NCI-H345 treated with DMSO at 0.1 percent for 48 hours (cell line): ENCODE measurements around the gene EEIG2.
"Not testable (repeated sequence)": the region's sequence is repeated elsewhere in the genome, so short reads cannot be mapped to it uniquely, and the experiment has no call there.

Experiments
- DNase-seq: peaks from one replicate; lab custom pipeline; 2025; ENCODE audit not compliant: unreplicated experiment; lab: John Stamatoyannopoulos, UW

Gene EEIG2

DNA sequence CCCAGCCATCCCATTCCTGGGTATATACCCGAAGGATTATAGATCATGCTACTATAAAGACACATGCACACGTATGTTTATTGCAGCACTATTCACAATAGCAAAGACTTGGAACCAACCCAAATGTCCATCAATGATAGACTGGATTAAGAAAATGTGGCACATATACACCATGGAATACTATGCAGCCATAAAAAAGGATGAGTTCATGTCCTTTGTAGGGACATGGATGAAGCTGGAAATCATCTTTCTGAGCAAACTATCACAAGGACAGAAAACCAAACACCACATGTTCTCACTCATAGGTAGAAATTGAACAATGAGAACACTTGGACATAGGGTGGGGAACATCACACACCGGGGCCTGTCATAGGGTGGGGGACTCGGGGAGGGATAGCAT lies 12.4 kb upstream of the EEIG2 start:
- DNase-seq = not testable (repeated sequence)

DNA sequence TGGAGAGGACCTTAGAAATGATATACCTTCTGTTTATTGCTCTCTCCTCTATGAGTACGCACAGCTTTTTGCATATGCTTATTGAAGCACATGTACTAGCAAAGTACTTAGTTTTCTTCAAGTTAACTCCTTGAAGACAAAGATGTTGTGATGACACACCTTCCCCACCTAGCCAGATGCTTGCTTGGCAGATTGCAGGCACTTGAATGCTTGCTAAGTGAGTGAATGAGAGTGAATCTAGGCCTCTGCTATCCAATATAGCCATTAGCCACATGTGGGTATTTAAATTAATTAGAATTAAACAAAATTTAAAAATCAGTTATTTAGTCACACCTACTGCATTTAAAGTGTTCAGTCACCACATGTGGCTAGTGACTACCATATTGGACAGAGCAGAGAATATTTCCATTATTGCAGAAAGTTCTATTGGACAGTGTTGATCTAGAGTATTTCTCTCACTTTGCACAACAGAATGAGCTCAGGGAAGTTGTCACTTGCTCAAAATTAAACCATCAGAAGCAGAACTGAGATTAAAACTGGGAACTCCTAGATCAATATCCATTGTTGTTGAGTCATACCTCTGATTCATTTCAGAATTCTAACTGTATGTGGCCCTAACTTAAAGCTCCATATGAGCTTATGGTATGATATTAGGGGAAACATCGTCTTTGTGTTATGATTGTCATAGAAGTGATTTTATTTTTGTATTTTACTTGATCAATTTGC lies 8.6 kb upstream of the EEIG2 start:
- no peak for DNase-seq

DNA sequence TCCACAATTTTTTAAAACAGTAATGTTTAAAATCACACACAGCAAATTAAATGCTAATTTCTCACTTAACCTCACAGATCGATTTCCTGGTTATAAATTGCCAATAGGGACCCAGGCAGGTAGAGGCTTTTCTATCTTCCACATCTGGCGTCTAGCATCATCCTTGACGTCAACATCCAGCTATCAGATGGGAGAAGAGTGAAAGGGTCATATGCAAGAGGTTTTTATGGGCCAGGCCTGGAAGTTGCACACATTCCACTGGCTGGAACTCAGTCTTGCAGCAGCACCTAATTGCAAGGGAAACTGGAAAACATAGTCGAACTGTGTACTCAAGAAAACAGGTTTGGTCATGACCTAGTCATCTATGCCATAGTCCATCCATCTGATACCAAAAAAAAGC lies 6.0 kb upstream of the EEIG2 start:
- DNase-seq = no peak

DNA sequence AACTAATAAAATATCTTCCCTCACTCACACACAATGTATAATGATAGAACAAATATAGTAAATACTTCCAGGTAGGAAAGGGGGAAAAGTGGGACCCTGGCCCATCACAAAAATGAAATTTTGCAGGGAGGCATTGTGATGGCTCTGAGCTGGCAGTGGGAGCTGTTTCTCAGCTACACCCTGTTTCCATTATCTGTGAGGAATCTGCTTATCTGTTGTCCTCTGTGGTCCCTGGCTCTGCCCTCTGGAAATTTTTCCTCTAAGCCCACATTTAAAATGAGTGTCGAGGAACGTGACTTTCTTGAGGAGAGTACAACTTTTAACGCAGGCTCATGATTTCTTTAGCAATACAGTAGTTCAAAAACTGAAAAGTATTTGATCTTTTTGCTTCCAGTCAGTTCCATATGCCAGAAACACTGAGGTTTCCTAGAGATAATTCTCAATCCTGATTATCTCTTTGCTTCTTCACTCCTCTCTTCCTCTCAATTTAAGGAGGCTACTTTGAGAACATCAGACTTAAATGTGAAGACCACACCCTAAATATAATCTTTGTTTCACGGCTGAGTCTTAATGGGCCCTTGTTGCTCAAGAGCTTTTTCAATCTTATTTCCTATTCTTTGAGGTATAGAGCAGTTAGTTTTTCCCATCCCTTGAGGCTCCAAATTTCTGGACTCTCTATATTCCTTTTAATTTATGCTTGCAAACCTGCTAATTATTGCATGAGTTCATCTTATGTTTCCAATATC lies 5.0 kb upstream of the EEIG2 start:
- no peak for DNase-seq

DNA sequence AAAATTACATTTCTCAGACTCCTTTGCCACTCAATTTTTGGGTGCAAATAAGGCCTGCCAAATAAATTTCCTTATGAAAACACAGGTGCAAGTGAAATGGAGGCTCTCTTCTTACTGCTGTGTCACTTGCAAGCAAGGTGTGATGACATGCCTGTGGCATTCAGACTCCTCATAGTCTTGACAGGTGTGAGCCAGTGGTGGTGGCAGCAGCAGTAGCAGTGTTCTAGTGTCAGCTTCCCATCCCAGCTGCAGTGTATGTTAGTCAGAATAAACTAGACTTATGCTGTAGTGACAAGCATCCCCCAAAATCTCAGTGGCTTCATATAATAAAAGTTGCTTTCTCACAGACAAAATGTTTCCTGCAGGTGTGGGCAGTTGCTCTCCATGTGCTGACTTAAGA lies 3.8 kb upstream of the EEIG2 start:
- DNase-seq = no peak

DNA sequence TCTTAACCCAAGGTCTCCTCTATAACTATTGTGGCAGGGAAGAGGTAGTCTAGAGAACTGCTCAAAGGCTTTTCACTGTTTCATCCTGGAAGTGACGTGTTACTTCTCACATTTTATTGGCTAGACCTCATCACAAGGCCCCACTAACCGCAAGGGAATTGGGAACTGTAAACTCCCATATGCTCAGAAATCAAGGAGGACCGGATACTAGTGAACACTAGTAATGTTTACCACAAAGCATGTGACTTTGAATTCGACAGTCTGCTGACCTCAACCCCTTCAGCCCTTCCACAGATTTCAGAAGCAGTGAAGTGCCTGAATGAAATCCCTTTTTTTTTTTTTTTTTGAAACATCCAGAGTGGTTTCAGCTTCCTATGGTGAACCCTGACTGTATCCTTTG lies 3.4 kb upstream of the EEIG2 start:
- DNase-seq = no peak

DNA sequence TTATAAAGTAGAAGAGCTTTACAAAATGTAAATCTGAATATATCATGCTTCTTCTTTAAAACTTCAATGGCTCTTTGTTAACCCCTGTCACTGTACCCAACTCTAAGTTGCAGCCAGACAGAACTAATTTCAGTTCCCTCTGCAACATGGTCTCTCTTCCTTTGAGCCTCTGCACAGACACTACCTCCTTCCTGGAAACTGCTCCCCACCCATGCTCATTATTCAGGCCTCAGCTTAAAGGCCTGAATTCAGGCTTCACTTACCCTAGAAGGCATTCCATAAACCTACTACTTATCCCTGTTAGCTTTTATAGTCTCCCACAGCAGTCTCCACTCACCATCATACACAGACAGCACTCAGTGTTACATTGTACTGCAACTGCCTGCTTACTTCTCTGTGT lies 2.6 kb upstream of the EEIG2 start:
- no peak for DNase-seq

DNA sequence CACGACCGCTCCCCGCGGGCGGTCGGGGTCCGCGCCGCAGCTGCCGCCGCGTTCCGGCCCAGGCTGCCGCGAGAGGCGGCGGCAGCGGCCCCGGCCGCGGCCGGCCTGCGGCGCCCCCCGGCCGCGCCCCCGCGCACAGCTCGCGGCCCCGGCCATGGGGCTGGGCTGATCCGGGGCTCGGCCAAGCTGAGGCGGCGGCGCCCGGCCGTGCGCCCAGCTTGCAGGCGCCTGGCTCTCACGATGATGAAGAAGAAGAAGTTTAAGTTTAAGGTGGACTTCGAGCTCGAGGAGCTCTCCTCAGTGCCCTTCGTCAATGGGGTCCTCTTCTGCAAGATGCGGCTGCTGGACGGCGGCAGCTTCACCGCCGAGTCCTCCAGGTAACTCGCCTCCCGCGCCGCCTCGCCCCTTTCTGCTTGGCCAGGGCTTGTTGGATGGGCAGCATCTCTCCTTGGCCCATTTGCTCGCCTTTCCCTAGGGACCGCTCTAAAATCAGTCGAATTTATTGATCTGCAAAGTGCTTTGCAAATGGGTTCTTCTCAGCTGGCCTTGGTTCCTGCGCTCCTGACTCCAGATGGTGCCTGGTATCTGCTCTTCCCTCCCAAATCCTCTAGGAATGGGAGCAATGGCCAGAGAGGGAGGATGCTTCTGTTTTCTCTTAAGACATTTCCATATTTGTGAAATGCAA lies 431 bp downstream of the EEIG2 start:
- peak; percentile 45 for DNase-seq

DNA sequence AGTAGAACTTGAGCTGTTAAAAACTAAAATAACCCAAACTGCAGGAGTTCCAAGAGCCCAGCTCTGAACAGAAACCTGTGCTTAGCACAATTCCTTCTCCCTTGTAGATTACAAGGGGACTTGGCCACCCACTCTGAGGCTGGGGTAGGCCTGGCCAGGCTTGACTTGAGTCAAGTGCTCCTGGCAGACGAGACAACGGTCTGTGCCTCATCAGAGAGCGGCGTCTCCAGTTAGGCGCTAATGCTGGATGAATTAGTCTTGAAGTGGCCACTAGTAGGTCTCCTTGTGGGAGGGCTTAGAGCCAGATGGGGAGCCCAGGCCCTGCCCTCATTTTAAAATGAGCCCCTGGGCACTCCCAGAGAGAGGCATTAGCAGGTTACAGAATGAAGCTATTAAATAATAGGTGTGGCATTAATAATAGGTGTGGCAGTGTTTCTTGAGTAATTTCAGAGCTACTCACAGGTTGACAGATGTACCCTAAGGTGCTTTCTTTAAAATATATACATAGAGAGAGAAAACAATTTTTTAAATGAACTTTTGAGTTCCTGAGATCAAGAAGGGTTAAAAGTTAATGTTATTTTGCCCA lies 1.1 kb downstream of the EEIG2 start:
- peak; percentile 63 for DNase-seq

DNA sequence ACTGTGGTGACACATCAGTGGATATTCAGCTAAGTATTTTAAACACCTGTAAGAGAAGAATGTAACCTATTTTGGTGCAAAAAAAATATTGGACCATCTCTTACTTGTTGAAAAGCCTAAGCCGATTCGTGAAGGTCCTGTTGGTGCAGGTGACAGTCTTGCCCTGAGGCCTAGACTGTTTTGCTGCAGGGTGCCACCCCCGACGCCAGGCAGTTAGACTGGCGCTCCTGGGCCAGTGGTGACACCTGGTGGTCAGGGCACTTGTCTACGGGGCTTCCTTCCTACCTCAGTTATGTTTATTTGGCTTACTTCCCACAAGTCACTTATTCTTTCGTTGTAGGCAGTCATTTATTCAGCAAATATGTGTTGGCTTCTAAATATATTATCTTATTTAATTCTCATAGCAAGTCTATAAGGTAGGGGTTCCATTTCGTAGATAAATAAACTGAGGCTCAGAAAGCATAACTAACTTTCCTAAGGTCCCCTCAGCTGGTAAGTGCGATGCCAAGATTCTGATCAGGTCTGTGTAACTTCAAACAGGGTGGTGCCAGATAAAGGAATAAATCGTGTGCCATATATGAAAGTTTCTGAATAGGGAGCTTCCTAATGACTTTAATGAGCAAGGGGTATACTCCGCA lies 1.9 kb downstream of the EEIG2 start:
- peak; percentile 68 for DNase-seq

DNA sequence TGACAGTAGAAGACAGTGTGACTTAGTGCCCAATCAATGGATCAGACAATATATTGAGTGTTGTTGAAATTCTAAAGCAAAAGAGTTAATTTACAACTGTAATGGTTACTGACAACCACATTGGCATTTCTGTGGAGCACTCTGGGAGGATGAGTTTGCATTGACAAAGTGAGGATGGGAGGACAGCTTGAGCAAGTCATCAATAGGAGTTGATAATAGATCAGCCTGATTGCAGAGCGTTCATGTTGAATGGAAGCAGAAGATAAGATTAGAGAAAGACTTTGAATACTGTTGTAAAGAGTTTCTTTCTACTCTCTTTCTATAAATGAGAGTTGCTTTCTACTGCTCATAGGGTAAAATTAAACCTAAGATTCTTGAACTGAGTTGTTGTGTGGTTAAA lies 3.9 kb downstream of the EEIG2 start:
- no peak for DNase-seq

DNA sequence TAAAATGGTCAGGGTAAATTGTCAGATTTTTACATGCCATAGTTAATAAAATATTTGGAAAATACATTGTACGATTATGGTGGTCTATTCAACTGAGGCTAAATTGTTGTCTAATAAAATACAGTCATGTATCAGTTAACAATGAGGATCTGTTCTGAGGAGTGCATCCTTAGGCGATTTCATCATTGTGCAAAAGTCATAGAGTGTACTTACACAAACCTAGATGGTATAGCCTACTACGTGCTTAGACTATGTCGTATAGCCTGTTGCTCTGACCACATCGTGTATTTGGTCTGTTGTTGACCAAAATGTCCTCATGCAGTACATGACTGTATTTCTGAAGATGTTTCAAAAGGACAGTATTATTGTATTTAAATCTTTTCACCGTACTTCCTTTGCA lies 5.2 kb downstream of the EEIG2 start:
- DNase-seq = no peak

DNA sequence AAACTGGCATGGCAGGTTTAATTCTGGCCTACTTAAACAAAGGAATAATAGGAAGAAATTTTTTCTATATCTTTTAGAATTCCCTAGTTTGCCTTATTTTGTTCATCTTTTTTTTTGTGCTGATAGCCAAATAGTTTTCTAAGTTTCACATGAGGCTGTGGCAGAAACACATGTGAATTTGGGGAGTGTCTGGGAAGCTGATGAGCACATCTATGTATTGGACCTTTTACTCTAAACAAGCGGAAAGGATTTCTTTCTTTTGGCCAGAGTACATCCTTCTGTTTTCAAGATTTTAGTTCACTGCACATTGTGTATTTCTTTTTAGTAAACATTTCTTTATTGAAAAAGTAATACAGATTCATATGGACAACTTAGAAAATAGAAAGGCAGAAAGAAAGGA lies 5.6 kb downstream of the EEIG2 start:
- no peak for DNase-seq

DNA sequence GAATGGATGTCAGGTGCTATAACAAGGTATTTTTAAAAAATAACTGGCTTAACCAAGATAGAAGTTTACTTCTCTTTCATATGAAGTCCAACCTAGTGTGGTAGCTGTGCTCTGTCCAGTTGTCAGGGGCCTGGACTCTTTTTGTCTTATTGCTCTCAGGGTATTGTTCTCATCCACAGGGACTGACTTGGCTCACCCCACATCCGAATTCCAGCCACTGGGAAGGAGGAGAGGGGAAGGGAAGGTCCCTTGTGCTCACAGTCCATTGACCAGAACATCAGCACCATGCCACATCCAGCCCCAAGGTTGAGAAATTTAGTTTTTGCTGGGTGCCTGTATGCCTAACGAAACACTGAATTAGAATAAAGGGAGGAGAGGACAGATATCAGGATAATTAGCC lies 8.7 kb downstream of the EEIG2 start:
- no peak for DNase-seq

DNA sequence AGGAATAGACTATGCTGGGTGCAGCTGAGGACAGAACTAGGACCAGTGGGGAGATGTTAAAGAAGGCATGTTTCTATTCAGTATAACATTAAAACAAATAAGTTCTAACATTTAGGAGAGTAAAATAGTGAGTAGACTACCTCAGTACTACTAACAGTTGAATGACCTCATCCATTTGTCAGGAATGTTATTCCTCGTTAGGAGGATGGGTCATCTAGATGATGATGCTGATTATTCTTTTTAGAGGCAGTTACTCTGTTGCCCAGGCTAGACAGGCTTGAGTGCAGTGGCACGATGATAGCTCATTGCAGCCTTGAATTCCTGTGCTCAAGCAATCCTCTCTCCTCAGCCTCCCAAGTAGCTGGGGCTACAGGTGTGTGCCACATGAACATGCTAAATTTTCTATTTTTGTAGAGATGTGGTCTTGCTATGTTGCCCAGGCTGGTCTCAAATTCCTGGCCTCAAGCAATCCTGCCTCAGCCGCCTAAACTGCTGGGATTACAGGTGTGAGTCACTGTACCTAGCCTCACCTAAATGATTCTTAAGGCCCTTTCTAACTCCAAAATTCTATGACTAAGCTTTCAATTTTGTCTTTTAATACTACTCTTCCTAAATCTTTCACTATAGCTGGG lies 9.3 kb downstream of the EEIG2 start:
- no peak for DNase-seq

DNA sequence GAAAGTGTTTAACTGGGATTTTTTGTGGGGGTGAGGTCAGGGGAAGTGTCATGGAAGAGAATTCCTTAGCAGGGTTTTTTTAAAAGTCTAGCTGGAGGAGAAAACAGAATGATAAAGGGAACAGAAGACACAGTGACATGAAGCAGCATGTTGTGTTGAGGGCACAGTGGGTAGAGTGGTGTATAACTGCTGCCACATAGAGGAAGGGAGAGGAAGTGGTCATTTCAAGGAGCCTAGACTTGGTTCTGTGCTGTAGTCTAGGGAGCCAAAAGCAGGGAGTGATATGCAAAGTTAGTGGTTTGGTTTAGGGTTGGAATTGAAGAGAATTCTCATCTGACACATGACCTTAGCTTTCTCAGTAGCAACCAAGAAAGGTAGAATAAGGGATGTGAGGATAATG lies 10.2 kb downstream of the EEIG2 start:
- no peak for DNase-seq

DNA sequence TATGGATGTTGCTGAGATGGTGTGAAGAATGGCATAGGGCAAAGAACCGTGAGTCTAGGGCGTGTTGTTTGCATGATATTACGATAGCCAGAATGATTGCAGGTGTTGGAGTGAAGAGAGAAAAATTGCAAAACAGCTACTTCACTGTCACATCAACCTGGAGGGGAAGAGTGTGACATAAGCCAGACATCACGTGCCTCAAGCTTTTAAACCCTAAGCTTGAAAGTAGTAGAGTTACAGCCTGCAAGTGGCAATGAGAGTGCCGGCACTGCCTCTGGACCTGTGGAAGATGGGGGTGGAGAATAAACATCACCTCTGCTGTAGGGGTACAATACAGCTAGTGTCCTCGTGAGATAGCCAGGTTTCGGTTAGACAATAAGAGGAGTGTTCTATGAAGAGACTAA lies 11.1 kb downstream of the EEIG2 start:
- no peak for DNase-seq

DNA sequence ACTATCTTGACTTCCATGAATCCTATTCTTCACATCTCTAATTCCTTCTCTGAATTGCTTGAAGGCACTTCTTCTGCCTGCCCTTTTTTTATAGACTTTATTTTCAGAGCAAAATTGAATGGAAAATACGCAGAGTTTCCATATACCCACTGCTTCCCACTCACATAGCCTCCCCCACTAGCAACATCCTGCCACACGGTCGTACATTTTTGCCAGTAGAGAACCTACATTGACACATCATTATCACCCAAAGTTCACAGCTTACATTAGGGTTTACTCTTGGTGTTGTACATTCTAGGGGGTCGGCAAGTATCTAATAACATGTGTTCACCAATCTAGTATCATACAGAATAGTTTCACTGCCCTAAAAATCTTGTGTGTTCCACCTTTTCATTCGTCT lies 12.3 kb downstream of the EEIG2 start:
- no peak for DNase-seq

DNA sequence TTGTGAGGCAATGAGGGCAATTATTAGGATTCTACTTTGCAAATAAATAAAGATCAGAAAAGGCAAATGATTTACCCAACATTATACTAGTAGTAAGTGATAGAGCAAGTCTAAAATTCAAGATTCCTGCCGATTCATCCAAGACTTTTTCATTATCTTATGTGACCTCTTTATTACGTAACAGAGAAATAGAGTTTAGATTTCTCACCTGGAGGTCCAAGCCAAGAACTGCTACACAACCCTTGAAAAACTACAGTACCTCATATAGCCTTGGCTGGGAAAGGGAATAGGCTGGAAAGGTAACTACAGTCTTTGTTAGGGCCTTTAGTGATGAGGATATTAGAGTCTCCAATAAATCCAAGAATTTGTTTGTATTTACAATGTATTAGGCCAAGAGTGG lies 13.3 kb downstream of the EEIG2 start:
- no peak for DNase-seq

DNA sequence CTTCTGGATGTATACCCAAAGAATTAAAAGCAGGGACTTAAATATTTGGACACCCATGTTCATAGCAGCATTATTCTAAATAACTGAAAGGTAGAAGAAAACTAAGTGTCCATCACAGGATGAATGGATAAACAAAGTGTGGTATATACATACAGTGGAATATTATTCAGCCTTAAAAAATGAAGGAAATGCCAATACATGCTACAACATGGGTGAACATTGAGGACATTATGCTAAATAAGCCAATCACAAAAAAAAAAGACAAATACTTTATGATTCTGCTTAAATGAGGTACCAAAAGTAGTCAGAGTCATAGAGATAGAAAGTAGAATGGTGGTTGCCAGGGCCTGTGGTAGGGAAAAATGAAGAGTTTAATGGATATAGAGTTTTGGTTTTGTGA lies 14.1 kb downstream of the EEIG2 start:
- no peak for DNase-seq

DNA sequence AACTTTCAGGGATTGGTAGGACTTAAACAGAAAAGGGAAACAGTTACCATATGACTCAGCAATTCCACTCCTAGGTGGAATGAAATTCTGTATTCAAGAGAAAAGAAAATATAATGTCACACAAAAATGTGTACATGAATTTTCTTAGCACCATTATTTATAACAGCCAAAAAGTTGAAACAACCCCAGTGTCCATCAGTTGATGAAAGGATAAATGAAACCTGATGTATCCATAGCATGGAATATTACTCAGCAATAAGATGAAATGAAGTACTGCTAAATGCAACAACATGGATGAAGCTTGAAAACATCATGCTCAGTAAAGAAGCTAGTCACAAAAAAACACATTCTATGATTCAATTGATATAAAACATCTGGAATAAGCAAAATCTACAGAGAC lies 15.5 kb downstream of the EEIG2 start:
- no peak for DNase-seq
